Measurements from ENCODE around the gene CD48.

The CD48 gene

GRCh38 chr1:160628799-160629263, 82.8 kb downstream of the CD48 start:
- Histone ChIP-seq H2AFZ (ENCODE audit: low read depth) (no peak overlapping the region), H3K4me2 (no peak overlapping the region), H4K20me1 (ENCODE audit: insufficient read depth) (no peaks in the 10 kb centered on the region), H3K36me3 (ENCODE audit: insufficient read depth) (no peaks in the 10 kb centered on the region), H3K4me3 (IDR thresholded peaks at IDR 0.05; ENCODE audit: insufficient read depth, low read depth, low read length) (no peak overlapping the region), H3K9ac (no peak overlapping the region), H3K79me2 (ENCODE audit: insufficient read depth, low read depth) (no peaks in the 10 kb centered on the region), H3K27ac (no peak overlapping the region), H3K4me1 (ENCODE audit: low read depth, poor library complexity, severe bottlenecking) (no peaks in the 10 kb centered on the region), H3K27me3 (ENCODE audit: insufficient read depth, low read depth) (no peaks in the 10 kb centered on the region)
- TF ChIP-seq CTCF (conservative IDR thresholded peaks at IDR 0.05; ENCODE audit: low read depth, low read length): no peak
